HEK293T (cell line): ENCODE data around the gene SPIRE2.

ENCODE experiments used
- BHLHE40 ChIP-seq: fragments of 450-650 bp; IDR thresholded peaks from 2 replicates; pipeline ENCODE4 v1.6.1; 2016; ENCODE audit warnings: mild to moderate bottlenecking, moderate library complexity, borderline replicate concordance
- CTBP1 ChIP-seq: fragments of 450-650 bp; IDR thresholded peaks from 2 replicates; pipeline ENCODE4 v1.6.1; 2016; ENCODE audit warnings: borderline replicate concordance
- ELF4 ChIP-seq: fragments of 450-650 bp; IDR thresholded peaks from 2 replicates; pipeline ENCODE4 v1.6.1; 2017; ENCODE audit warnings: antibody characterized with exemption
- FOXA1 ChIP-seq: fragments of 450-650 bp; IDR thresholded peaks from 2 replicates; pipeline ENCODE4 v1.6.1; 2016; ENCODE audit warnings: mild to moderate bottlenecking
- FOXK2 ChIP-seq: fragments of 450-650 bp; IDR thresholded peaks from 2 replicates; pipeline ENCODE4 v1.6.1; 2016; ENCODE audit warnings: mild to moderate bottlenecking
- FOXM1 ChIP-seq: fragments of 450-650 bp; IDR thresholded peaks from 2 replicates; pipeline ENCODE4 v1.6.1; 2017; ENCODE audit warnings: mild to moderate bottlenecking, borderline replicate concordance
- L3MBTL2 ChIP-seq: fragments of 450-650 bp; conservative IDR thresholded peaks from 2 replicates; pipeline ENCODE4 v1.6.1; 2016; ENCODE audit warnings: mild to moderate bottlenecking
- LEF1 ChIP-seq: fragments of 450-650 bp; IDR thresholded peaks from 2 replicates; pipeline ENCODE4 v1.6.1; 2017; ENCODE audit warnings: mild to moderate bottlenecking, borderline replicate concordance
- SP1 ChIP-seq: fragments of 450-650 bp; IDR thresholded peaks from 2 replicates; pipeline ENCODE4 v1.6.1; 2017
- SUZ12 ChIP-seq: fragments of 450-650 bp; IDR thresholded peaks from 2 replicates; pipeline ENCODE4 v1.6.1; 2016; ENCODE audit warnings: mild to moderate bottlenecking
- TARDBP ChIP-seq: fragments of 450-650 bp; IDR thresholded peaks from 2 replicates; pipeline ENCODE4 v1.6.1; 2016
- TF ChIP-seq, protein P1 (sequence below): fragments of 450-650 bp; IDR thresholded peaks from 2 replicates; pipeline ENCODE4 v1.6.1; 2016

DNA sequence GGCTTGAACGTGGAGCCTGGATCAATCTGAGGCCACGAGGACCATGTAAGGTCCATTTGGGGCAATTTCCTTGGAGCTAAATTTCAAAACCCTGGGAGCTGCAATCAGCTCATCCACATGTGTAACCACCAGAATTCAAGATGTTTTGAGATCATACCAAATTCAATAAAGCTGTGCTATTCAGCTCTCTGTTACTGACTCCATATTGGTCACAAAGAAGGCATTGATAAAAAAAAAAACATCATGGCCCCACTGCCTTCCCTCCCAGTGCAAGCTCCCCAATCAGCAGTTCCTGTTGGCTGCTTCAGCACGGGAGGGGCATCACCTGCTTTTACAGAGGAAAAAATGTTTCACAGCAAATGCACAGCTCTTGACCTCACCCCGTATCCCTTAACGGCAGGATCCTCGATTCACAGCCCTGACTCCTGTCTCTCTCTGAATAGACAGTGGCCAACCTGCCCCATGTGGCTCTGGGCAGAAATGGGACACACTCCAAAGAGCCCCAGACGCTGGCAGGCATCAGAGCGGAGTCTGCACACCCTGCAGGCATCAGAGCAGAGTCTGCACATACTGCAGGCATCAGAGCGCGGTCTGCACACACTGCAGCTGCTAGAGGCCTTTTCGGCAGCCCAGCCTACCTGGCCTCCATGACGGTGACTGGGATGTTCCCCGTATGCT, 48.9 kb upstream of the SPIRE2 start:
- TF ChIP-seq BHLHE40 (no peak), FOXK2 (no peak), ELF4 (no peak), LEF1 (no peak), FOXM1 (no peak), CTBP1 (no peak), SUZ12 (no peak), SP1 (no peak), L3MBTL2 (no peak), FOXA1 (no peak), TARDBP (no peak)
- TF ChIP-seq, protein P1, sequence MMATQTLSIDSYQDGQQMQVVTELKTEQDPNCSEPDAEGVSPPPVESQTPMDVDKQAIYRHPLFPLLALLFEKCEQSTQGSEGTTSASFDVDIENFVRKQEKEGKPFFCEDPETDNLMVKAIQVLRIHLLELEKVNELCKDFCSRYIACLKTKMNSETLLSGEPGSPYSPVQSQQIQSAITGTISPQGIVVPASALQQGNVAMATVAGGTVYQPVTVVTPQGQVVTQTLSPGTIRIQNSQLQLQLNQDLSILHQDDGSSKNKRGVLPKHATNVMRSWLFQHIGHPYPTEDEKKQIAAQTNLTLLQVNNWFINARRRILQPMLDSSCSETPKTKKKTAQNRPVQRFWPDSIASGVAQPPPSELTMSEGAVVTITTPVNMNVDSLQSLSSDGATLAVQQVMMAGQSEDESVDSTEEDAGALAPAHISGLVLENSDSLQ: no peak
